H1 (cell line): ENCODE results near the gene PPID. TPM values are rescaled to one million over a fixed set of nuclear protein-coding genes. Genes with fewer than 3 reads are reported as not detected.

ENCODE experiments used
- CTCF ChIA-PET: fragments of 300-600 bp; sonication (Branson Sonifier 250); formaldehyde crosslinking; loops from one replicate; lab custom pipeline; 2021; ENCODE audit not compliant: partially characterized antibody; lab: Charles Lee
- POLR2A ChIA-PET: fragments of 300-600 bp; sonication (Branson Sonifier 250); formaldehyde crosslinking; loops from one replicate; lab custom pipeline; 2021; ENCODE audit warnings: inconsistent platforms; ENCODE audit not compliant: partially characterized antibody; lab: Charles Lee
- DNase-seq, 2 experiments: peaks; one replicate each; pipeline versions ENCODE4 v3.0.0 to v3.0.0-alpha.2; 2010 to 2022; ENCODE audit warnings: low spot score in 2 of 2, low read depth in 1 of 2, mixed read lengths in 1 of 2
- FAIRE-seq: peaks from 2 replicates; lab custom pipeline; 2011; peaks lifted over from hg19 to GRCh38; lab: Jason Lieb, UNC
- H2AFZ ChIP-seq: 2 replicates; pipeline ENCODE4 v1.8.1; 2012; ENCODE audit warnings: low read length, inconsistent platforms
- H2AK5ac ChIP-seq: 2 replicates; pipeline ENCODE4 v1.6.1; 2013; ENCODE audit warnings: low read depth, low read length
- H2BK120ac ChIP-seq: replicated peaks from 2 replicates; pipeline ENCODE3; 2013; ENCODE audit warnings: low read depth, low read length, inconsistent platforms
- H2BK12ac ChIP-seq: 2 replicates; pipeline ENCODE4 v1.6.1; 2013; ENCODE audit warnings: low read depth, low read length
- H2BK15ac ChIP-seq: 2 replicates; pipeline ENCODE4 v1.6.1; 2013; ENCODE audit warnings: low read length
- H2BK20ac ChIP-seq: 2 replicates; pipeline ENCODE4 v1.6.1; 2013; ENCODE audit warnings: low read length
- H2BK5ac ChIP-seq: 2 replicates; pipeline ENCODE4 v1.6.1; 2013; ENCODE audit warnings: low read depth, low read length
- H3K14ac ChIP-seq: 2 replicates; pipeline ENCODE4 v1.6.1; 2013; ENCODE audit warnings: inconsistent platforms; ENCODE audit not compliant: insufficient read length
- H3K18ac ChIP-seq: 2 replicates; pipeline ENCODE4 v1.6.1; 2013; ENCODE audit warnings: low read length; ENCODE audit errors: extremely low read depth
- H3K23ac ChIP-seq: 2 replicates; pipeline ENCODE4 v1.6.1; 2013; ENCODE audit warnings: inconsistent platforms; ENCODE audit not compliant: insufficient read length
- H3K23me2 ChIP-seq: 2 replicates; pipeline ENCODE4 v1.6.1; 2013; ENCODE audit warnings: low read depth, low read length
- H3K27ac ChIP-seq: 2 replicates; pipeline ENCODE4 v1.6.1; 2011; ENCODE audit warnings: low read depth, low read length, inconsistent platforms
- H3K27me3 ChIP-seq, 4 experiments: replicated peaks in 1 of 4; 1 replicate in 1 of 4; 2 replicates in 3 of 4; pipeline versions ENCODE4 v1.6.1 to v1.8.1; 2011 to 2013; ENCODE audit warnings: low read length in 3 of 4, mild to moderate bottlenecking in 3 of 4, inconsistent platforms in 2 of 4, mixed read lengths in 2 of 4, moderate library complexity in 1 of 4; ENCODE audit not compliant: control insufficient read depth in 3 of 4, insufficient read depth in 3 of 4; ENCODE audit errors: extremely low read depth in 1 of 4
- H3K36me3 ChIP-seq, 4 experiments: 2 replicates each; pipeline versions ENCODE4 v1.6.1 to v1.8.1; 2011 to 2013; ENCODE audit warnings: mild to moderate bottlenecking in 4 of 4, low read length in 3 of 4, moderate library complexity in 2 of 4, control low read depth in 1 of 4, inconsistent platforms in 1 of 4; ENCODE audit not compliant: insufficient read depth in 4 of 4, control insufficient read depth in 2 of 4
- H3K4ac ChIP-seq: replicated peaks from 2 replicates; pipeline ENCODE3; 2013; ENCODE audit warnings: low read length, low read depth, mixed read lengths, inconsistent platforms; ENCODE audit not compliant: insufficient read length
- H3K4me1 ChIP-seq, 4 experiments: replicated peaks in 1 of 4; 1 replicate in 1 of 4; 2 replicates in 3 of 4; pipeline versions ENCODE4 v1.6.1 to v1.8.1; 2011 to 2013; ENCODE audit warnings: low read length in 3 of 4, inconsistent platforms in 2 of 4, mixed read lengths in 1 of 4; ENCODE audit not compliant: insufficient read depth in 4 of 4, control insufficient read depth in 3 of 4
- H3K4me2 ChIP-seq, 2 experiments: 2 replicates each; pipeline versions ENCODE4 v1.6.1 to v1.8.1; 2011 to 2013; ENCODE audit warnings: low read depth in 2 of 2, low read length in 2 of 2, control low read depth in 1 of 2, inconsistent platforms in 1 of 2, mild to moderate bottlenecking in 1 of 2; ENCODE audit not compliant: insufficient read depth in 1 of 2
- H3K4me3 ChIP-seq, 4 experiments: fragments of 200-600, 300-600 bp in 1 of 4; sonication (generic), shearing (Covaris generic), sonication (Bioruptor Twin) in 1 of 4; 2 replicates each; pipeline versions ENCODE4 v1.5.1 to v1.8.1; 2011 to 2016; ENCODE audit warnings: low read length in 4 of 4, low read depth in 3 of 4, control low read depth in 2 of 4, inconsistent platforms in 2 of 4, mild to moderate bottlenecking in 2 of 4, mixed read lengths in 1 of 4, moderate library complexity in 1 of 4; ENCODE audit not compliant: insufficient read depth in 2 of 4; ENCODE audit errors: extremely low read depth in 1 of 4
- H3K56ac ChIP-seq: replicated peaks from 2 replicates; pipeline ENCODE3; 2013; ENCODE audit warnings: low read depth, mild to moderate bottlenecking, mixed read lengths, low read length, inconsistent platforms; ENCODE audit not compliant: insufficient read length
- H3K79me1 ChIP-seq: 2 replicates; pipeline ENCODE4 v1.6.1; 2013; ENCODE audit warnings: low read depth, low read length, control low read depth
- H3K79me2 ChIP-seq, 2 experiments: 2 replicates each; pipeline versions ENCODE4 v1.6.1 to v1.8.1; 2012 to 2013; ENCODE audit warnings: low read length in 2 of 2, mild to moderate bottlenecking in 2 of 2, inconsistent platforms in 1 of 2; ENCODE audit not compliant: insufficient read depth in 2 of 2, control insufficient read depth in 1 of 2
- H3K9ac ChIP-seq, 4 experiments: replicated peaks in 1 of 4; 1 replicate in 1 of 4; 2 replicates in 3 of 4; pipeline versions ENCODE4 v1.6.1 to v1.8.1; 2011 to 2013; ENCODE audit warnings: low read depth in 3 of 4, low read length in 3 of 4, control low read depth in 2 of 4, mild to moderate bottlenecking in 2 of 4, moderate library complexity in 2 of 4, inconsistent platforms in 1 of 4; ENCODE audit errors: extremely low read depth in 1 of 4
- H3K9me3 ChIP-seq, 2 experiments: 2 replicates each; pipeline versions ENCODE4 v1.6.1 to v1.8.1; 2012 to 2013; ENCODE audit warnings: mild to moderate bottlenecking in 2 of 2, moderate library complexity in 2 of 2, control low read depth in 1 of 2, inconsistent platforms in 1 of 2, low read depth in 1 of 2, low read length in 1 of 2, mixed read lengths in 1 of 2; ENCODE audit not compliant: insufficient read depth in 2 of 2
- H4K20me1 ChIP-seq, 2 experiments: replicated peaks in 1 of 2; 2 replicates each; pipeline versions ENCODE3 to v1.8.1; 2011 to 2013; ENCODE audit warnings: inconsistent platforms in 2 of 2, low read length in 2 of 2, mild to moderate bottlenecking in 1 of 2; ENCODE audit not compliant: insufficient read depth in 2 of 2, control insufficient read depth in 1 of 2
- H4K5ac ChIP-seq: 2 replicates; pipeline ENCODE4 v1.6.1; 2013; ENCODE audit warnings: low read length, low read depth, mixed read lengths, inconsistent platforms; ENCODE audit not compliant: insufficient read length
- H4K8ac ChIP-seq: 2 replicates; pipeline ENCODE4 v1.8.0; 2013; ENCODE audit warnings: mild to moderate bottlenecking, moderate library complexity, low read length, inconsistent platforms; ENCODE audit not compliant: insufficient read depth; ENCODE audit errors: extremely low read depth
- H4K91ac ChIP-seq: replicated peaks from 2 replicates; pipeline ENCODE3; 2013; ENCODE audit warnings: low read length, mixed read lengths, inconsistent platforms; ENCODE audit not compliant: insufficient read length
- ASH2L ChIP-seq: fragments of 200-600, 300-600 bp; sonication (generic); IDR thresholded peaks from one replicate; pipeline ENCODE4 v1.7.1; 2017; ENCODE audit warnings: low read length
- CBX8 ChIP-seq: fragments of 300-800, 300-1000 bp; sonication (generic); IDR thresholded peaks from 2 replicates; pipeline ENCODE4 v1.7.1; 2016; ENCODE audit warnings: low read depth, low read length, borderline replicate concordance
- CEBPB ChIP-seq: IDR thresholded peaks from 2 replicates; pipeline ENCODE4 v1.6.1; 2012; ENCODE audit warnings: low read depth, low read length
- CHD2 ChIP-seq: IDR thresholded peaks from 2 replicates; pipeline ENCODE4 v1.6.1; 2012; ENCODE audit warnings: low read length, improper control_type of control experiment
- EP300 ChIP-seq, 2 experiments: IDR thresholded peaks; 1 replicate in 1 of 2; 2 replicates in 1 of 2; pipeline ENCODE4 v1.6.1; 2011 to 2012; ENCODE audit warnings: low read depth in 2 of 2, low read length in 2 of 2, mild to moderate bottlenecking in 2 of 2, borderline replicate concordance in 1 of 2, inconsistent platforms in 1 of 2, moderate library complexity in 1 of 2
- EZH2 ChIP-seq: fragments of 200-600 bp; sonication (generic); IDR thresholded peaks from 2 replicates; pipeline ENCODE4 v1.7.1; 2012; ENCODE audit warnings: low read depth, mild to moderate bottlenecking, moderate library complexity, low read length, inconsistent platforms; ENCODE audit not compliant: severe bottlenecking
- FOSL1 ChIP-seq: IDR thresholded peaks from 2 replicates; pipeline ENCODE4 v1.6.1; 2011; ENCODE audit warnings: mild to moderate bottlenecking, low read depth, low read length, moderate library complexity; ENCODE audit not compliant: insufficient read depth
- JUND ChIP-seq: IDR thresholded peaks from 2 replicates; pipeline ENCODE4 v1.6.1; 2011; ENCODE audit warnings: mild to moderate bottlenecking, improper control_type of control experiment, low read length
- MAFK ChIP-seq: IDR thresholded peaks from 2 replicates; pipeline ENCODE4 v1.6.1; 2012; ENCODE audit warnings: low read depth, mild to moderate bottlenecking, improper control_type of control experiment, low read length
- RBBP5 ChIP-seq: IDR thresholded peaks from 2 replicates; pipeline ENCODE4 v1.7.1; 2012; ENCODE audit warnings: low read depth, mild to moderate bottlenecking, inconsistent platforms, low read length, moderate library complexity, borderline replicate concordance
- SIX5 ChIP-seq: IDR thresholded peaks from 2 replicates; pipeline ENCODE4 v1.6.1; 2011; ENCODE audit warnings: mild to moderate bottlenecking, low read depth, low read length
- SP4 ChIP-seq: IDR thresholded peaks from 2 replicates; pipeline ENCODE4 v1.6.1; 2012; ENCODE audit warnings: low read length, inconsistent platforms
- TAF1 ChIP-seq: IDR thresholded peaks from 2 replicates; pipeline ENCODE4 v1.6.1; 2011; ENCODE audit warnings: mild to moderate bottlenecking, low read depth, low read length
- ZNF274 ChIP-seq: IDR thresholded peaks from 2 replicates; pipeline ENCODE4 v1.7.0; 2012; ENCODE audit warnings: low read length, borderline replicate concordance; ENCODE audit errors: extremely low read depth
- WGBS, 2 experiments: shearing (Covaris generic) in 1 of 2; methylation state at CpG; one replicate each; pipeline versions ENCODE4 v1.1.6 to v1.1.7; 2013 to 2015; ENCODE audit warnings: low lambda C conversion rate in 2 of 2, mixed read lengths in 2 of 2, inconsistent platforms in 1 of 2, low coverage in 1 of 2, missing lambda C conversion rate in 1 of 2; ENCODE audit not compliant: insufficient replicate concordance in 2 of 2, insufficient coverage in 1 of 2, insufficient read length in 1 of 2; ENCODE audit errors: extremely low coverage in 1 of 2, missing lambda C conversion rate in 1 of 2; 5-methylcytosine and 5-hydroxymethylcytosine counted together
- polyA plus RNA-seq, 7 experiments: library from polyadenylated mRNA; depleted of rRNA in 3 of 7; stranded (reverse) in 5 of 7; unstranded in 2 of 7; fragments of >200 nt in 5 of 7; fragments of 200-250 nt in 2 of 7; gene quantifications; 1 replicate in 5 of 7; 2 replicates in 1 of 7; 4 replicates in 1 of 7; pipeline versions ENCODE4 v1.2.1 to v1.2.3, GENCODE V29; 2011 to 2013; ENCODE audit warnings: missing spikeins in 2 of 7, mixed read lengths in 2 of 7
- total RNA-seq: library from RNA; stranded (reverse); fragmentation: NEBNext Ultra II Directional; extraction: Animal tissue kit (Norgen Biotek cat#: 25700); gene quantifications from 2 replicates; pipeline ENCODE4 v1.2.1, GENCODE V29; 2021
- TF ChIP-seq, protein P1 (sequence below): IDR thresholded peaks from 2 replicates; pipeline ENCODE4 v1.6.1; 2012; ENCODE audit warnings: inconsistent platforms

The PPID gene
- total and polyA plus RNA-seq, 2 of the 8 experiments (the other 6 are each of a cell fraction or from before 2014, with no cell fraction given): 20.2 to 53.2 TPM

GRCh38 chr4:158678767-158679166 lies 44.4 kb downstream of the PPID start:
- ChIA-PET POLR2A (interaction anchor here (0.8 kb wide), 1 partner anchor 14 kb away, joined by 3 read pairs; no protein-coding TSS in a partner anchor), CTCF (interaction anchor here (0.7 to 1.5 kb wide), 2 partner anchors 10 to 11 kb away, joined by 4 to 8 read pairs; no protein-coding TSS in a partner anchor)
- Histone ChIP-seq H3K14ac (no peak overlapping the region), H3K36me3 (no peaks in the 10 kb centered on the region), H3K4me2 (no peak overlapping the region), H3K27ac (no peak overlapping the region), H3K27me3 (no peaks in the 10 kb centered on the region), H3K18ac (no peak overlapping the region), H4K8ac (no peak overlapping the region), H2BK120ac (no peak overlapping the region), H3K56ac (no peak overlapping the region), H4K91ac (no peak overlapping the region), H3K4ac (no peak overlapping the region), H2BK5ac (no peak overlapping the region), H3K4me3 (no peak overlapping the region), H2BK12ac (no peak overlapping the region), H3K9me3 (no peaks in the 10 kb centered on the region), H4K5ac (no peak overlapping the region), H2BK15ac (no peak overlapping the region), H3K23me2 (no peaks in the 10 kb centered on the region), H2BK20ac (no peak overlapping the region), H3K4me1 (0 out of 7 replicates have a peak, but pooled peaks cover 0 to 4% (median 0%) of the 10 kb centered on the region in 4 experiments), H4K20me1 (peaks cover 0 to 1% of the 10 kb centered on the region in 2 experiments), H3K79me2 (no peaks in the 10 kb centered on the region), H3K23ac (no peak overlapping the region), H3K9ac (no peak overlapping the region), H2AK5ac (no peak overlapping the region), H2AFZ (no peak overlapping the region), H3K79me1 (no peaks in the 10 kb centered on the region)
- DNase-seq (no peak), FAIRE-seq (no peak)
- no peak for TF ChIP-seq TAF1
- TF ChIP-seq, protein P1, sequence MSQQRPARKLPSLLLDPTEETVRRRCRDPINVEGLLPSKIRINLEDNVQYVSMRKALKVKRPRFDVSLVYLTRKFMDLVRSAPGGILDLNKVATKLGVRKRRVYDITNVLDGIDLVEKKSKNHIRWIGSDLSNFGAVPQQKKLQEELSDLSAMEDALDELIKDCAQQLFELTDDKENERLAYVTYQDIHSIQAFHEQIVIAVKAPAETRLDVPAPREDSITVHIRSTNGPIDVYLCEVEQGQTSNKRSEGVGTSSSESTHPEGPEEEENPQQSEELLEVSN: no peak
- no peak for TF ChIP-seq SP4
- no peak for TF ChIP-seq JUND
- TF ChIP-seq FOSL1: no peak
- no peak for TF ChIP-seq EZH2
- no peak for TF ChIP-seq ASH2L
- no peak for TF ChIP-seq CHD2
- no peak for TF ChIP-seq RBBP5
- TF ChIP-seq ZNF274: no peak
- TF ChIP-seq SIX5: no peak
- TF ChIP-seq EP300 (IDR thresholded peaks at IDR 0.05; ENCODE audit: borderline replicate concordance in 1 of 2, low read depth in 2 of 2, low read length in 2 of 2): no peak
- TF ChIP-seq CBX8: no peak
- TF ChIP-seq MAFK: no peak
- no peak for TF ChIP-seq CEBPB
- 85% methylated on average over 2 of the region's 2 CpGs; no CpG with 5 or more reads in 1 of the 2 experiments for WGBS, 2 experiments
